Measurements from ENCODE around the gene PNRC2. TPM values are rescaled to one million over a fixed set of nuclear protein-coding genes. Genes with fewer than 3 reads are reported as not detected.
A peak's percentile ranks its signal among the peaks of the same experiment; 100 is the strongest.

Gene PNRC2
- total RNA-seq, 4 donors from 2014 or later, result 73.2 to 88.5 (median 77.5) TPM

GRCh38 chr1:23960291-23961020 is 828 bp downstream of the PNRC2 start:
- WGBS, 2 donors, result 0 to 1% methylated on average over 15 of the region's 15 CpGs
- peaks cover 0 to 48% (median 6%) of the 10 kb centered on the region in 4 donors for H3K4me1 ChIP-seq

DNA sequence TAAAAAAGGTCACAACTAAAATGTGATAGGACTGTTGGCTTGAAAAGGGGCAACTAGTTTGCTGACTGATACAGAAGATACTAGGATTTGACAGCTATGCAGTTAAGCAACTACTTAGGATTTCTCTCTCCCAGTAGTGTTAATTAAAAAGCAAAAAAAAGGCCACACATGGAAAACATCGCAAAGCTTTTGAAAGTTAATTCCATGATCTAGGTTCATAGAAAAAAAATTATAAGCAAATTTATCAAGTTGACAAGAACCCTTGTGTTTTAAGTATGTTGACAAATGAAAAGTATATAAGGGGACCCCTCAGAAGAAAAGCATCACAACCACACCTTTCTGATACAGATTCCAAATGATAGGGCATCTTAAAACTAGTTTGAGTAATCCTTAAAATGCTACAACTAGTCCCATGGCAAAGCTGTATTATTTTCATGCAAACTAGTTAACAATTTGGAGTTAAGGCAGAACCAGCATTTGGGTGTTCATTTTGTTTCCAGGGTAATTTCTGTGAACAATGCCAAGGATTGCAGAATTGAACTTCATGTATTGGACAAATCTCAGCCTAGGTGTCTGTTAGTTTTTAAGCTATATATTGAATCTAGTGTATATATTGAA is 4.1 kb downstream of the PNRC2 start:
- peaks cover 0 to 37% (median 12%) of the 10 kb centered on the region in 3 donors for H3K36me3 ChIP-seq
- H3K4me3 ChIP-seq, result no peak overlapping the region
- H3K27me3 ChIP-seq, result no peaks in the 10 kb centered on the region
- H3K9me3 ChIP-seq, result no peaks in the 10 kb centered on the region
- no peak overlapping the region for H3K27ac ChIP-seq
- TF ChIP-seq EP300 (IDR thresholded peaks at IDR 0.05) (no peak), POLR2A (IDR thresholded peaks at IDR 0.05) (no peak), CTCF (IDR thresholded peaks at IDR 0.05) (no peak)
- 66 to 75% methylated on average over 1 of the region's 1 CpG for WGBS, 2 donors
- peaks cover 0 to 44% (median 6%) of the 10 kb centered on the region in 4 donors for H3K4me1 ChIP-seq
- no peak for DNase-seq (ENCODE audit: low spot score in 2 of 2)

More at GRCh38 chr1:23960291-23961020, 828 bp downstream of the PNRC2 start:
- no peaks in the 10 kb centered on the region for H3K27me3 ChIP-seq
- no peaks in the 10 kb centered on the region for H3K9me3 ChIP-seq
- H3K27ac ChIP-seq, result peak overlapping the region; percentile 96 to 99 (median 98)
- DNase-seq (ENCODE audit: low spot score in 2 of 2), result no peak
- H3K4me3 ChIP-seq, result peak overlapping the region; percentile 53 to 93 (median 82)
- peaks cover 0 to 27% (median 0%) of the 10 kb centered on the region in 3 donors for H3K36me3 ChIP-seq
- TF ChIP-seq POLR2A (IDR thresholded peaks at IDR 0.05), result no peak

- WGBS, 2 donors, result 82 to 86% methylated on average over 3 of the region's 3 CpGs
These were observed 4.6 kb downstream of the PNRC2 start for GRCh38 chr1:23964235-23964668.

GRCh38 chr1:23964790-23965740 is 5.4 kb downstream of the PNRC2 start:
- H3K36me3 ChIP-seq, result peaks cover 0 to 42% (median 12%) of the 10 kb centered on the region in 3 donors
- no peaks in the 10 kb centered on the region for H3K27me3 ChIP-seq
- TF ChIP-seq EP300 (IDR thresholded peaks at IDR 0.05) (no peak), CTCF (IDR thresholded peaks at IDR 0.05) (no peak), POLR2A (IDR thresholded peaks at IDR 0.05) (no peak)
- no peaks in the 10 kb centered on the region for H3K9me3 ChIP-seq
- no peak overlapping the region for H3K4me3 ChIP-seq
- H3K27ac ChIP-seq, result peak overlapping the region in 2 of 4 donors; percentile 3 to 45
- WGBS, 2 donors, result 66 to 74% methylated on average over 5 of the region's 5 CpGs
- DNase-seq (ENCODE audit: low spot score in 2 of 2), result no peak
- peaks cover 0 to 41% (median 6%) of the 10 kb centered on the region in 4 donors for H3K4me1 ChIP-seq

More at GRCh38 chr1:23964235-23964668, 4.6 kb downstream of the PNRC2 start:
- H3K27ac ChIP-seq, result peak overlapping the region in 2 of 4 donors; percentile 2 to 45
- peaks cover 0 to 41% (median 6%) of the 10 kb centered on the region in 4 donors for H3K4me1 ChIP-seq
- H3K4me3 ChIP-seq, result no peak overlapping the region
- no peak for DNase-seq (ENCODE audit: low spot score in 2 of 2)
- no peak for TF ChIP-seq CTCF (IDR thresholded peaks at IDR 0.05)
- TF ChIP-seq POLR2A (IDR thresholded peaks at IDR 0.05), result no peak
- TF ChIP-seq EP300 (IDR thresholded peaks at IDR 0.05), result no peak
- no peaks in the 10 kb centered on the region for H3K27me3 ChIP-seq
- H3K36me3 ChIP-seq, result peaks cover 0 to 37% (median 12%) of the 10 kb centered on the region in 3 donors
- H3K9me3 ChIP-seq, result no peaks in the 10 kb centered on the region

GRCh38 chr1:23966973-23967493 is 7.4 kb downstream of the PNRC2 start:
- Histone ChIP-seq H3K4me3 (no peak overlapping the region), H3K4me1 (peaks cover 0 to 30% (median 6%) of the 10 kb centered on the region in 4 donors), H3K27me3 (no peaks in the 10 kb centered on the region), H3K9me3 (no peaks in the 10 kb centered on the region), H3K27ac (no peak overlapping the region), H3K36me3 (peaks cover 5 to 59% (median 17%) of the 10 kb centered on the region in 3 donors)
- DNase-seq (ENCODE audit: low spot score in 2 of 2), result no peak
- TF ChIP-seq POLR2A (IDR thresholded peaks at IDR 0.05) (no peak), CTCF (IDR thresholded peaks at IDR 0.05) (no peak), EP300 (IDR thresholded peaks at IDR 0.05) (no peak)

All from tibial nerve (tissue), 4 donors.